SK-N-SH treated with all-trans-retinoic acid at 6 μM for 48 hours (cell line): Measurements from ENCODE around the gene KANK3.
A peak's percentile ranks its signal among the peaks of the same experiment; 100 is the strongest.
"Not testable (repeated sequence)": the region's sequence is repeated elsewhere in the genome, so short reads cannot be mapped to it uniquely, and the experiment has no call there.

Source experiments
- ATAC-seq: fragments of 200-7000 bp; cut with Tn5 transposase; 3 replicates; pipeline ENCODE4 v1.9.1; 2020; ENCODE audit warnings: mild to moderate bottlenecking, moderate library complexity
- ARNTL ChIP-seq: fragments of 450-650 bp; formaldehyde crosslinking; IDR thresholded peaks from 2 replicates; pipeline ENCODE4 v1.5.0; 2020; ENCODE audit warnings: low read depth, mild to moderate bottlenecking, moderate library complexity, borderline replicate concordance
- BACH2 ChIP-seq: fragments of 250-450 bp; sonication (Bioruptor Pico); IDR thresholded peaks from 2 replicates; pipeline ENCODE4 v1.9.0; 2021; ENCODE audit warnings: mild to moderate bottlenecking, borderline replicate concordance
- ESRRG ChIP-seq: fragments of 250-450 bp; sonication (Bioruptor Pico); IDR thresholded peaks from 2 replicates; pipeline ENCODE4 v1.6.1; 2021; ENCODE audit warnings: mild to moderate bottlenecking
- ISL1 ChIP-seq: fragments of 250-450 bp; sonication (Bioruptor Pico); IDR thresholded peaks from 2 replicates; pipeline ENCODE4 v2.1.2; 2022; ENCODE audit warnings: mild to moderate bottlenecking, moderate library complexity
- PATZ1 ChIP-seq: fragments of 250-450 bp; sonication (Bioruptor Pico); IDR thresholded peaks from 2 replicates; pipeline ENCODE4 v1.8.0; 2020; ENCODE audit warnings: mild to moderate bottlenecking, moderate library complexity, borderline replicate concordance
- PPARA ChIP-seq: fragments of 250-450 bp; sonication (Bioruptor Pico); IDR thresholded peaks from 2 replicates; pipeline ENCODE4 v1.5.0; 2020; ENCODE audit warnings: mild to moderate bottlenecking, borderline replicate concordance
- RARB ChIP-seq: fragments of 250-450 bp; sonication (Bioruptor Pico); IDR thresholded peaks from 2 replicates; pipeline ENCODE4 v1.8.0; 2021; ENCODE audit warnings: mild to moderate bottlenecking, moderate library complexity
- TCF4 ChIP-seq: fragments of 250-450 bp; sonication (Bioruptor Pico); IDR thresholded peaks from 2 replicates; pipeline ENCODE4 v1.8.0; 2021; ENCODE audit warnings: mild to moderate bottlenecking, moderate library complexity, borderline replicate concordance
- TSHZ2 ChIP-seq: fragments of 250-450 bp; sonication (Bioruptor Pico); IDR thresholded peaks from 2 replicates; pipeline ENCODE4 v1.5.0; 2020; ENCODE audit warnings: mild to moderate bottlenecking, moderate library complexity
- ZC3H10 ChIP-seq: fragments of 250-450 bp; sonication (Bioruptor Pico); IDR thresholded peaks from 2 replicates; pipeline ENCODE4 v1.5.1; 2021; ENCODE audit warnings: mild to moderate bottlenecking, moderate library complexity
- ZFP3 ChIP-seq: fragments of 250-450 bp; sonication (Bioruptor Pico); IDR thresholded peaks from 2 replicates; pipeline ENCODE4 v1.5.0; 2020; ENCODE audit warnings: mild to moderate bottlenecking, moderate library complexity
- ZFP30 ChIP-seq: fragments of 450-650 bp; formaldehyde crosslinking; IDR thresholded peaks from 2 replicates; pipeline ENCODE4 v1.5.0; 2022; ENCODE audit warnings: mild to moderate bottlenecking, moderate library complexity
- ZNF565 ChIP-seq: fragments of 450-650 bp; formaldehyde crosslinking; conservative IDR thresholded peaks from 2 replicates; pipeline ENCODE4 v1.5.0; 2020; ENCODE audit warnings: low read depth, mild to moderate bottlenecking, moderate library complexity
- ZNF8 ChIP-seq: fragments of 450-650 bp; formaldehyde crosslinking; IDR thresholded peaks from 2 replicates; pipeline ENCODE4 v1.5.0; 2020; ENCODE audit warnings: mild to moderate bottlenecking, moderate library complexity
- TF ChIP-seq, protein P1 (sequence below): fragments of 250-450 bp; sonication (Bioruptor Pico); IDR thresholded peaks from 2 replicates; pipeline ENCODE4 v1.5.1; 2020; ENCODE audit warnings: low read depth, mild to moderate bottlenecking, moderate library complexity

KANK3 gene

GRCh38 chr19:8352134-8352827 lies 9.2 kb upstream of the KANK3 start:
- peak; percentile 12 for ATAC-seq
- TF ChIP-seq TSHZ2 (CRISPR knock-in tag), result no peak
- no peak for TF ChIP-seq ZFP3
- TF ChIP-seq PPARA (CRISPR knock-in tag), result no peak
- no peak for TF ChIP-seq ARNTL
- no peak for TF ChIP-seq PATZ1 (CRISPR knock-in tag)
- TF ChIP-seq ZC3H10 (CRISPR knock-in tag), result no peak
- TF ChIP-seq ISL1 (CRISPR knock-in tag), result no peak
- TF ChIP-seq ESRRG, result no peak
- TF ChIP-seq TCF4 (CRISPR knock-in tag), result no peak
- TF ChIP-seq BACH2 (CRISPR knock-in tag), result no peak
- TF ChIP-seq, protein P1, sequence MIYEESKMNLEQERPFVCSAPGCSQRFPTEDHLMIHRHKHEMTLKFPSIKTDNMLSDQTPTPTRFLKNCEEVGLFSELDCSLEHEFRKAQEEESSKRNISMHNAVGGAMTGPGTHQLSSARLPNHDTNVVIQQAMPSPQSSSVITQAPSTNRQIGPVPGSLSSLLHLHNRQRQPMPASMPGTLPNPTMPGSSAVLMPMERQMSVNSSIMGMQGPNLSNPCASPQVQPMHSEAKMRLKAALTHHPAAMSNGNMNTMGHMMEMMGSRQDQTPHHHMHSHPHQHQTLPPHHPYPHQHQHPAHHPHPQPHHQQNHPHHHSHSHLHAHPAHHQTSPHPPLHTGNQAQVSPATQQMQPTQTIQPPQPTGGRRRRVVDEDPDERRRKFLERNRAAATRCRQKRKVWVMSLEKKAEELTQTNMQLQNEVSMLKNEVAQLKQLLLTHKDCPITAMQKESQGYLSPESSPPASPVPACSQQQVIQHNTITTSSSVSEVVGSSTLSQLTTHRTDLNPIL (CRISPR knock-in tag), result no peak
- no peak for TF ChIP-seq ZNF565 (CRISPR knock-in tag)

GRCh38 chr19:8349629-8350372 lies 6.7 kb upstream of the KANK3 start:
- not testable (repeated sequence) for ATAC-seq

DNA sequence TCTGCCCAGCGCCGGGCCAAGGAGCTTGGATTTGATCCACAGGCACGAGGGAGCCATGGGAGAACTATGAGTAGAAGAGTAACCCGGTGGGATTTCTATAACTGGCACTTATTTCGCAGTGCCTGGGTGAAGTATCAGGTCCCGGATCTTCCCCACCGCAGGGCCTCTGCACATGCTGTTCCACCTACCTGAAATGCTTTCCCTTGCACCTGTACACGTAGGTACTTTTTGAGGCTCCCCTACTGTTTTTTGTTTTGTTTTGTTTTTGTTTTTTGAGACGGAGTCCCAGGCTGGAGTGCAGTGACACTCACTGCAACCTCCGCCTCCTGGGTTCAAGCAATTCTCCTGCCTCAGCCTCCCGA lies 402 bp upstream of the KANK3 start:
- TF ChIP-seq RARB (CRISPR knock-in tag) (no peak), TCF4 (CRISPR knock-in tag) (no peak), ZFP3 (no peak), BACH2 (CRISPR knock-in tag) (no peak), ZNF8 (CRISPR knock-in tag) (no peak), PATZ1 (CRISPR knock-in tag) (no peak)
- ATAC-seq, result no peak

GRCh38 chr19:8342316-8342683 lies 762 bp downstream of the KANK3 start:
- no peak for TF ChIP-seq ZFP30 (CRISPR knock-in tag)
- ATAC-seq, result peak; percentile 9

DNA sequence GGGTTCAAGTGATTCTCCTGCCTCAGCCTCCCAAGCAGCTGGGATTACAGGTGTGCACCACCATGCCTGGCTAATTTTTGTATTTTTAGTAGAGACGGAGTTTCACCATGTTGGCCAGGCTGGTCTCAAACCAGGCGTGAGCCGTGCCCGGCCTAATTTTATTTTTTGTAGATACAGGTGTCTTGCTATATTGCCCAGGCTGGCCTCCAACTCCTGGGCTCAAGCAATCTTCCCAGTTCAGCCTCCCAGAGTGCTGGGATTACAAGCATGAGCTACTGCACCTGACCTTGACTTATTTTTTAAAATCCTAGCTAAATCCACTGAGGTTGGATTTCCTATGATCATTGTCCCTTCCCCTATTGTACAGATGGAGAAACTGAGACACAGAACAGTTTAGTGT lies 1.6 kb downstream of the KANK3 start:
- ATAC-seq, result not testable (repeated sequence)
